AG09309 (cell line): ENCODE results near the gene SFTA2.
A peak's percentile ranks its signal among the peaks of the same experiment; 100 is the strongest.

Source experiments
- DNase-seq: peaks from one replicate; pipeline ENCODE4 v3.0.0-alpha.2; 2010; ENCODE audit warnings: low read depth
- H3K4me3 ChIP-seq: 2 replicates; pipeline ENCODE4 v1.5.1; 2011; ENCODE audit warnings: mild to moderate bottlenecking, low read depth, low read length, moderate library complexity; ENCODE audit not compliant: control insufficient read depth
- CTCF ChIP-seq: IDR thresholded peaks from 2 replicates; pipeline ENCODE4 v1.5.1; 2011; ENCODE audit warnings: mild to moderate bottlenecking, low read depth, low read length, inconsistent platforms; ENCODE audit not compliant: insufficient read depth, control insufficient read depth; ENCODE audit errors: missing control alignments

SFTA2 gene

GRCh38 chr6:30957716-30958115 lies 25.7 kb upstream of the SFTA2 start:
- DNase-seq = no peak
- no peak for TF ChIP-seq CTCF
- no peak overlapping the region for H3K4me3 ChIP-seq

- TF ChIP-seq CTCF = no peak
- peak overlapping the region; percentile 28 for H3K4me3 ChIP-seq
- DNase-seq = no peak
These were observed 23.5 kb upstream of the SFTA2 start for GRCh38 chr6:30955367-30956042.

- no peak for DNase-seq
- no peak for TF ChIP-seq CTCF
- H3K4me3 ChIP-seq = peak overlapping the region; percentile 28; the same call in 1 of the 2 replicates
These were observed 22.8 kb upstream of the SFTA2 start for GRCh38 chr6:30954631-30955366.

GRCh38 chr6:30951907-30952469 lies 20.0 kb upstream of the SFTA2 start:
- DNase-seq = no peak
- H3K4me3 ChIP-seq = no peak overlapping the region
- TF ChIP-seq CTCF = no peak

GRCh38 chr6:30948811-30949210 lies 16.8 kb upstream of the SFTA2 start:
- no peak overlapping the region for H3K4me3 ChIP-seq
- DNase-seq = no peak
- no peak for TF ChIP-seq CTCF

GRCh38 chr6:30947231-30947630 lies 15.3 kb upstream of the SFTA2 start:
- no peak overlapping the region for H3K4me3 ChIP-seq
- no peak for DNase-seq
- no peak for TF ChIP-seq CTCF
